Mucosa of gallbladder (tissue), 1 donor: ENCODE measurements around the gene DSE. TPM values are rescaled to one million over a fixed set of nuclear protein-coding genes. Genes with fewer than 3 reads are reported as not detected.

Experiments
- DNase-seq: peaks from one replicate; pipeline ENCODE4 v3.0.0-alpha.2; 2020; ENCODE audit warnings: low spot score
- total RNA-seq: library from RNA; stranded (reverse); gene quantifications from one replicate; pipeline ENCODE4 v1.2.1, GENCODE V29; 2021
- donor health status: DM: no; HTN: no; CAD: no.

Gene DSE
- total RNA-seq, 1 donor from 2014 or later, result 24.9 TPM

DNA sequence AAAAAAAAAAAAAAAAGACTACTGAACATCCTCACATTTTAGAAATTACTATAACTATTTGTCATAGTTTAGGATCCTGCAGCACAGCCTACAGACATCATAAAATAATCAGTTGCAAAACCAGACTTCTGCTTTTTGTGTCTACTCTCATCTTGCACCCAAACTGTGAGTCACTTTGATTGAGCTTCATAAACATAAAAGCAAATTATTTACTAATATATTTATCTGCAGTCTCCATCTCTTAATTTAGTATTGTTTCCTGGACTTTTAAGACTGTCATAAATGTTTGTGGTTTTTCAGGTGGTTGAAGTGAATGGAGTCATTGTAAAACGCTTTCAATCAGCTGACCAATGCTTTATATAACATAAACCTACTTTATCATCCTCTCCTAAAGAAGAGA is 75.7 kb downstream of the DSE start:
- no peak for DNase-seq

DNA sequence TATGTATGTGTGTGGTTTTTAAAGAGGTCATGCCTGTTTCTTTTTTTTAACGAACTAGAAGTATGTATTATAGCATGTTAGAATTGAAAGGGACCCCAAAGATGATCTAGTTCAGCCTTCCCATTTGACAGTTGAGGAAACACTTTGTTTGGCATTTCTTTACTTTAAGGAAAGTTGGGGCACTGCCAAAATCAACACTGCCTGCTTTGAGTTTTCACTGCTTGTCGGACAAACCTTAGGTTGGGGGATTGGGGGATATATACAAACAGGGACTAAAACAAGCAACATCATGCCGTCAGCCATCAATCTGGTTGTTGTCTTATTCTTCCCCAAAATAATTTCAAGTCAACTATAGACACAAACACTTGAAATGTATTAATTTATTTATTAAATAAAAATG is 76.3 kb downstream of the DSE start:
- no peak for DNase-seq

DNA sequence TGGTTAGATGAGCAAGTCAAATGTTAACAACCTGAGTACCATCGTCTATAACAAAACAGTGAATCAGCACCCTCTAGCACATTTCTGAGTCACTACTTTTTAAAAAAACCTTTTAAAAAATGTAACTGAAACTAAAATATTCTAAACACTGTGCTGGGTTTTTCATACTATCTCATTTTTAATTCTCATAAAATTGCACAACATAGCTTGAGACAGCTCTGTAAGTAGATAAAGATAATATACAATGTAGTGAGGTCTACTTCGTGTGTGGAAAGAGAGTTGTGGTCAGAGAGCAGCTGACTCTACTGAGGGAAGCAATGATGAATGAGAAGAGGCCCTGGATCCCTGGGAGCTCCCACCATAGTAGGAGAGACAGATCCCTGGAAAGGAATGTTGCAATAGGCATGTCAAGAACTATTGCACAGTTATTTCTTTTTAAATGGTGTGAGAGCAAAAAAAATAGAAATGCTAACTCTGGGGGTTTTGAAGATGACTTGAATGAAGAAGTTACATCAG is 76.8 kb downstream of the DSE start:
- no peak for DNase-seq

DNA sequence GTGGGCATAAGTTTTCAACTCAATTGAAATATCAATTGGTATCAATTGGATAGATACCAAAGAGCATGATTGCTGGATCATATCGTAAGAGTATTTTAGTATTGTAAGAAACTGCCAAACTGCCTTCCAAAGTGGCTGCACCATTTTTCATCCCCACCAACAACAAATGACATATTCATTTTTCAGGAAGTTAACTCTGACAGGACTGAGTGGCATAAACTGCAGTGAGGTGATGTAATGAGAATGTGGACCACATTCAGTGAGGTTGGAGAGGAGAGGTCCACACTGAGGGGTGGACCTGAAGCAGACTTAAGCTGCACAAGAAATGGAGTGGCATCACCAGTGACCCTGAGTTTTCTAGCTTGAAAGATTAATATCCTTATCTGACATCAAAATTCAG is 78.8 kb downstream of the DSE start:
- no peak for DNase-seq

DNA sequence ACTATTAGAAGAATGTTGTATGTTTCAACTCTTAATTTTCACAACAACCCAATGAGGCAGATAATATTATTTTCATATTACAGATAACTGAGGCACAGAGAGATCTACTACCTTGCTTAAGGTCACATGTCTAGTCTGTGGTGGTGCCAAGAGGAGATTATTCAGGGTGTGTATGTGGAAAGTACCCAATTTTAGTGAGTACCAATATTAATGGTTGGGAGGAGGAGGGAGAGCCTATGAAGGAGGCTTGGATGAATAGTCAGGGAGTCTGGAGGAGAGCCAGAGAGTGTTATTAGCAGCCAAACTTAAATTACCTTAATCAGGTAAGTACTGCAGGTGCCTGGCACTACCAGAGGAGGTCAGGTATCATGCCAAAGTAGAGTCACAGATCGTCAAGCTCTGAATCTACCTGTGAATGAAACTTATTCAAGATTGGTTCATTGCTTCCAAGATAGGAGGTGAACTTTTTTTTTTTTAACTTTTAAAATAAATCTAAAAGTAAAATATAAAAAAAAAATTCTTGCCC is 79.5 kb downstream of the DSE start:
- DNase-seq, result no peak

DNA sequence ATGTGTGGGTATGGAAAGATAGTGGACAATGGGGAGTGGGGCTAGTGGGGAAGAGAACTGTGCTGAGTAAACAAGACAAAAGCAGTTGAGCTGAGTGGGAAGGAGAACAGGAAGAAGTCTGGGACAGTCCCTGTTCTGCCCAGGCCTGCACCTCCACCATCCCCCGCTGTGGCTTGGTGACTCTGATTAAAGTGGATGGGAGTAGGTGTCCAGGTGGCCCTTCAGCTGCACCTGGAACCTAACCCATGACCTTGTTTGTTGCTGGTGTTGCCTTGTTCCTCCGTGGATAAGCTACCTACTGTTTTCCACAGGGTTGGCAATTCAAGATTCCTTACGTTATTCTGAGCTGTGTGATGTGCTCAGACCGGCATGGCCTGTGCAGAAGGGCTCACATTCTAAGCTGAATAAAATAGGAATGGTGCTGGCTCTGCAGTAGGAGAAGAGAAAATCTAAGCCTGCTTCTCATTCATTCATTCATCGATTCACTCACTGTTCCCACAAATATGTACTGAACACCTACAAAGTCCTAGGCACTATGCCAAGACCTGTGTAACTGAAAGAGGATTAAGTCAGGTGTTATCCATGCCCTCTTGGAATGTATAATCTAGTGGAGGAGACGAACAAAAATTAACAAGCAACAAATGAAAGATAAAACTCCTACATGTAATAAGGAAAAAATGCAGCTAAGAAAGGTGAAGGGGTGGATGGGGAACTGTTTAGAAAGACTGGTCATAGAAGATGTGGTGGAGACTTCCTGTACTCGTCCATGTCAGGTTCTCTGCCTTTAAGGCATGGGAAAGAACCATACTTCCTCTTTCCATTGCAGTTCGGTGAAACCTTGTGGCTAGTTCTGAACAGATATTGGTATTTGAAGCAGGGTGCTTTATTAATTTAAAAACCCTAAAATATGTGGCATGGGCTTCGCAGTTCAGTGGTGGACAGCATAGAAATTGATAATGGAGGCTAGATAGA is 80.3 kb downstream of the DSE start:
- no peak for DNase-seq

DNA sequence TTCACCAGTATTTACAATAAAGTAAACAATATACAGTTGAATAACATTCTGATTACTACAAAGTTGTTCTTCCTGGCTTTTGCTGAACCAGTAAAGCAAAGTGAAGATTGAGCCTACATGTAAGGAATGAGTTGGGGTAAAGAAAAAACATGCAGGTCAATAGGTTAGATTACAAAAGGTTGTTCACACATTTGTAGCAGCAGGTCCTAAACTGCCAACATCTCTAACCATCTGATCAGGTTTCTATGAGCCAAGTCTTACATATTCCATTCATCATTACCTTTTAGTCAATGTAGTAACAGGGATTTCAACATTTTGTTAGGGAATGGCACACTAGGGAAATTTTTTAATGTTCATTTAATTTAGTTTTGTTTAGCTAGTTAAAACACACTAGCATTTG is 81.2 kb downstream of the DSE start:
- no peak for DNase-seq

DNA sequence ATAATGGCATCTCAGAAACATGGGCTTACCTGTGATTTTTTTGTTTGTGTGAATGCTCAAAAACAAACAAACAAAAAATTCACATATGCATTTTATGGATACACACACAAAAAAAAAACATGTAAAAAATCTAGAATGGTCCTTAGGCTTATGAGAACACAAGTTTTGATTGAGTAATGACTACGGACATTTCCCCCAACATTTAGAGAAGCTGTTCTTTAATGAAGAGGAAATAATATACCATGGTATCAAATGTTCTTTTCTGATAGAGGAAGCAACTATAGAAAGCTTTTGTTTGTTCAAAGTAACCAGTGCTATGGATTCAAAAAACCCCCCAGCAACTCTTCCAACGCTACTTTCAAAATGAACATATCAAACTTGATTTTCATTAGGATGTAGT is 81.8 kb downstream of the DSE start:
- DNase-seq, result no peak

DNA sequence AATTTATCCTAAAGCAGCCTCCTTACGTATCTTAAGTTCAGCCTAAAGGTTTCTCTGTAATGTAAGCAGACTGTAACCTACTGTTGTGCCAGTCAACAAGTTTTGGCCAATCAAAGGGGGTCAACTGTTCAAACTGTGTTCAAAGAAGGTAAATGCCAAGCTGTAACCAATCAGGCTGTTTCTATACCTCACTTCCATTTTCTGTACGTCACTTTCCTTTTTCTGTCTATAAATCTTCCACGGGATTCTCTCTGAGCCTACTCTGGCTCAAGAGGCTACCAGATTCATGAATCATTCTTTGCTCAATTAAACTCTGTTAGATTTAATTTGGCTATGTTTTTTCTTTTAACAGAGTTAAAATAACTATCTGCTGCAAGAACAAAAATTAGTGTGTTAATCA is 85.4 kb downstream of the DSE start:
- DNase-seq, result no peak

DNA sequence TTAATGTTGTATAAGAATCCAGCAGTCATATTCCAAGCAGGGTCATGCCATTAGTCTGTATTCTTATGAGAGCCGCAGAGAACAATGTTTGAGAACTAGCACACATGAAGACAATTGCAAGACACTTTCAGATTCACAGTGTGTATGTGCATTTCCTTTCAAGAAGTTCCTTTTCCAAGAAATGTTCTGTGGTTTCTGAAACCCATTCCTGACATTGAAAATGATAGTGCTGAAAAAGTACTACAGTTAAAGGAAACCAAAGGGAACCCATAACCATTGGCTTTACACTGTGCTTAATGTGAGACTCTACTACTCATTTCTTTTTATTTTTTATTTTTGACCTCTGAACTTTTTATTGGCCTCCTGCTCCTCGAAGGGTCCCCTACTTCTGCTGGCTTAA is 86.2 kb downstream of the DSE start:
- no peak for DNase-seq

DNA sequence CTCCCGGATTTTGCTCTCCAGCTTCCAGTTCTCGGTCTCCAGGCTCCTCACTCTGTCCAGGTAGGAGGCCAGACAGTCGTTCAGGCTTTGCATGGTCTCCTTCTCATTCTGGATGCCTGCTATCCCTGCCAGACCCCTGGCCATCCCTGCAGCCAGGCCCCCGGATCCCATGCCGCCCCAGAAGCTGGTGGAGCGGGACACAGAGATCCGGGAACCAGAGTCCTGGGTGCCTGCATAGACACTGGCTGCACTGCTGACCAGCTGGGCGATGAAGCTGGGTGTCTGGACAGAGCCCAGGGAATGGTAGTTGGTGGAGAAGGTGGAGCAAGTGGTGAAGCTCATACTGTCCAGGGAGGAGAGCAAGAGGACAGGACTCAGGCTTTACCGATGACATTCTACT is 87.5 kb downstream of the DSE start:
- DNase-seq, result no peak

DNA sequence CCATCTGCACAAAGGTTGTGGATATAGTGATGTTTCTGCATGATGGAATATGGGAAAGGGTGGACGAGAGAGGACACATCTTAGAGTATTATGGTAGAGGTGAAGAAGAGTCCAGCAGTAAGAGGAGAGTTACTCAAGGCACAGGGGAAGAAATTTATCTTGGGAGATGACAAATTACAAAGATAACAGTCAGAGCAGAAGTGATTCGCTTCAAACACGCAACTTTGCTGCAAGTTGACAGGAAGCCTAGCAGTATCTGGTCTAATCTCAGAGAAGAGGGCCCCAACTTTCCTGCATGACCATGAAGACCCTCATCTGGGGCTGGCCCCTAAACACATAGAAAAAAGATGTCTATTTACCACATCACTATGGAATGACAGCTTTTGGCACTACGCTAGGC is 89.2 kb downstream of the DSE start:
- no peak for DNase-seq

DNA sequence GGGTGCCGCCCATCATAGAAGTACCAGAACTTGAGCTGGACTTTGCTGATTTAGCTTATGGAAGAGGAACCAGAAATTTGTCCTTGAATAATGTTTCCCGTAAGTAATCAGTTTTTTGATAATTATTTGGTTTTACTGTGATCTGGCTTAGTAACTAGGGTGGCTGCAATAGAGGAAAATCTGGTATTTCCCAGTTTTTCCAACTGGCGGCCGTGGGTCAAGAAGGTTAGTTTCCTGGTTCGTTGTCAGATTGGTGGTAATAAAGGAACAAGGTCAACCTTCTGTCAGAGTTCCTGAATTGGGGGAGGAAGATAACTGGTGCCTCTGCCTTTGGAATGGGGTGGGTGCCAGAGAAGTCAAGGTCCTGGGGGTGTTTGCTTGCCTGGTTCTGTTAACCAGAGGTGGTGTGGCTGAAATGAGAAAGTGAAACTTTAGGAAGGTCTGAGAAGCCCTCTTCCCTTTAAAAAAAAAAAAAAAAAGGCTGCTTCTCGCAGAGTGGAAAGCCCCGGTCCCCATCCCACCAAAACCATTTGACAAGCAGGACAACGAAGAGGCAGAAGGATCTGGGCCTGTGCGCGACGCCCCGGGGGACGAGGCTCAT is 90.7 kb downstream of the DSE start, which contains the start of gene CALHM6:
CALHM6 (plus strand) TSS at position 45 of the 601 bp plus-strand sequence; CDS start at position 600, 555 bp downstream.
- no peak for DNase-seq

DNA sequence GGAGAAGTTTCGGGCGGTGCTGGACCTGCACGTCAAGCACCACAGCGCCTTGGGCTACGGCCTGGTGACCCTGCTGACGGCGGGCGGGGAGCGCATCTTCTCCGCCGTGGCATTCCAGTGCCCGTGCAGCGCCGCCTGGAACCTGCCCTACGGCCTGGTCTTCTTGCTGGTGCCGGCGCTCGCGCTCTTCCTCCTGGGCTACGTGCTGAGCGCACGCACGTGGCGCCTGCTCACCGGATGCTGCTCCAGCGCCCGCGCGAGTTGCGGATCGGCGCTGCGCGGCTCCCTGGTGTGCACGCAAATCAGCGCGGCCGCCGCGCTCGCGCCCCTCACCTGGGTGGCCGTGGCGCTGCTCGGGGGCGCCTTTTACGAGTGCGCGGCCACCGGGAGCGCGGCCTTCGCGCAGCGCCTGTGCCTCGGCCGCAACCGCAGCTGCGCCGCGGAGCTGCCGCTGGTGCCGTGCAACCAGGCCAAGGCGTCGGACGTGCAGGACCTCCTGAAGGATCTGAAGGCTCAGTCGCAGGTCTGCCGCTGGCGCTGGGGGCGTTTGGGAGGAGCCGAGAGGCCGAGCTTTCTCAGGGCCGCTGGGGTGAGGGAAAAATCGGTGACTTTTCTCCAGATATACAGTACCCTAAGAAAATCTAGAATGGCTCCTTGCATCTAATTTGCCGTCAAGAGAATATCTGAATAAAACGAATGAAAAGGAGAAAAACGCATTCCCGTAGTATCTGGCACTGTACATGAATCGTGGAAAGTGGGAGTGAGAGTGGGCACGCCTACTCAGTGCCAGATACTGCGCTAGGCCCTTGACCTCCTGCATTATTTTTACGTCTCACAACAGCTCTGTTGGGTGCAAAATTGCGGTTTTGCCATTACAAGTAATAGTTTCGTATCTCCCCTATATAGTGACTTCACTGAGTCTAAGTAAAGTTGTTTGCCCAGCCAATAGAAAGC is 91.5 kb downstream of the DSE start:
- no peak for DNase-seq

DNA sequence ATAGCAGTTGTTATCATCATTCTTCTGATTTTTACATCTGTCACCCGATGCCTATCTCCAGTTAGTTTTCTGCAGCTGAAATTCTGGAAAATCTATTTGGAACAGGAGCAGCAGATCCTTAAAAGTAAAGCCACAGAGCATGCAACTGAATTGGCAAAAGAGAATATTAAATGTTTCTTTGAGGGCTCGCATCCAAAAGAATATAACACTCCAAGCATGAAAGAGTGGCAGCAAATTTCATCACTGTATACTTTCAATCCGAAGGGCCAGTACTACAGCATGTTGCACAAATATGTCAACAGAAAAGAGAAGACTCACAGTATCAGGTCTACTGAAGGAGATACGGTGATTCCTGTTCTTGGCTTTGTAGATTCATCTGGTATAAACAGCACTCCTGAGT is 92.6 kb downstream of the DSE start:
- DNase-seq, result no peak

DNA sequence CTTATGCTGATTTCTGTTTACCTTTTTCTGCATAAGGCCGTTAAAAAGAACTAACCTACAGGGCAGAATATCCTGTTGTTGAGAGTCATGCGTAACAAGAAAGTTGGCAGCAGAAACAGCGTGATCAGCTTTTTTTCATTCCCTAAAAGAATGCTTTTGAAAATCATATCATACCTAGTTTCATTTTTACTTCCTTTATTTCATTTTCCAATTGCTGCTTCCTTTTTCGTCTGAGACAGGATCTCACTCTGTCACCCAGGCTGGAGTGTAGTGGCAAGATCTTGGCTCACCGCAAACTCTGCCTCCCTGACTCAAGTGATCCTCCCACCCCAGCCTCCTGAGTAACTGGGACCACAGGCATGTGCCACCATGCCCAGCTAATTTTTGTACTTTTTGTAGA is 94.5 kb downstream of the DSE start:
- no peak for DNase-seq

DNA sequence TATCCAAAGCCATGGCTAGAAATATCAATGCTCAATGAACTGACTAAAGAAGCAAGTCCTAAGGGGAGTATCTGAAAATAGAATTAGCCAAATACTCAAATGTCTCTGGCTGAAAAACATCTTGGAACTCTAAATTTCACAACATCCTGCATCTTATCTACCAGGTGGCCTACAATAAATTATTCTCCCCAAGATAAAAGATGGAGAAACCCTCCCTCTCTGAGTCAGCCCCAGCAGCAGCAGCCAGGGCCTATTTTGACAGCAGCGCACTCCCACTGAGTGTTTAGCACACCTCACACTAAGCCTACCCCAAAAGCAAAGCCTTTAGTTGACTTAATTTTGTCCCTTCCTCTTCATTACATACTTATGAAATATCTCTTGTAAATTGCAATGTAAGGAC is 96.3 kb downstream of the DSE start:
- no peak for DNase-seq

DNA sequence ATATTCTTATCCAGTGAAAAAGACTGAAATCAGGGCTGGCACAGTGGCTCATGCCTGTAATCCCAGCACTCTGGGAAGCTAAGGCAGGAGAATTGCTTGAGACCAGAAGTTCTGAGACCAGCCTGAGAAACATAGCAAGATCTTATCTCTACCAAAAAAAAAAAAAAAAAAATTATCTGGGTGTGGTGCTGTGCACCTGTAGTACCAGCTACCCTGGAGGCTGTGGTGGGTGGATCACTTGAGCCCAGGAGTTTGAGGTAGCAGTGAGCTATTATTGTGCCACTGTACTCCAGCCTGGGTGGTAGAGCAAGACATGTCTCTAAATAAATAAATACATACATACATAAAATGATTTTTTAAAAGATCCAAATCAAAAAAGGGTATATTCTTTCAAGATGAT is 96.8 kb downstream of the DSE start:
- DNase-seq, result no peak

DNA sequence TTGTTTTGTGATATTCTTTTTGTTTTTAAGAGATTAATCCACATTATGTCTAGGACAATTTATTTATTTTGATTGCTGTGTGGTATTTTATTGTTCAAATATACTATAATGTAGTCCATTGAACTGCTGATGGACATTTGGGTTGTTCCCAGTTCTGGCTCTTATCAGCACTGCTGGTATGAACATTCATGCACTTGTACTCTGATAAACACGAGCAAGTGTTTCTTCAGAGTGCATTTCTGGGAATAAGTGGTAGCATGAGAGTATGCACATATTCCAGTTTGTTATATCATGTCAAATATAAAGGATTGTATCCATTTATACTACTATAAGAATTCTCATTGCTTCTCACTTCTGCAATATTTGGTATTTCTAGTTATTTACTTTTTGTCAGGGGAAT is 97.5 kb downstream of the DSE start:
- DNase-seq, result no peak

DNA sequence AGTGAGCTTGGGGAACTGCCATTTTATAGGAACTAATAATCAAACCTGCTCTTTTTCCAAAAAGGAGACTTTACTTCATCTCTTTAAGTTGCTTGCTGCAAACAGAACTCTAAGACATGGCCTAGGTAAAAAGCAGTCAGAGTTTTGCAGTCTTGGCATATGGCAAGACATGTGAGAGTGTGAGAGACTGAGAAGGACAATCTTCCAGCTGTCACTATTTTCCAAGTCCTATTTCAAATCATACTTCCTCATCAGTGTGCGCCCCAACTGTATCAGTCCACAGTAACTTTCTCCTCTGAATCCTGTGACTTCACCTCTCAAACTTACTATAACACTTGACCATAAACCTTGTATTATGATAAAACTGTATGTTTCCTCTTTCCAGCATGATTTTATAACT is 100.8 kb downstream of the DSE start:
- DNase-seq, result no peak

DNA sequence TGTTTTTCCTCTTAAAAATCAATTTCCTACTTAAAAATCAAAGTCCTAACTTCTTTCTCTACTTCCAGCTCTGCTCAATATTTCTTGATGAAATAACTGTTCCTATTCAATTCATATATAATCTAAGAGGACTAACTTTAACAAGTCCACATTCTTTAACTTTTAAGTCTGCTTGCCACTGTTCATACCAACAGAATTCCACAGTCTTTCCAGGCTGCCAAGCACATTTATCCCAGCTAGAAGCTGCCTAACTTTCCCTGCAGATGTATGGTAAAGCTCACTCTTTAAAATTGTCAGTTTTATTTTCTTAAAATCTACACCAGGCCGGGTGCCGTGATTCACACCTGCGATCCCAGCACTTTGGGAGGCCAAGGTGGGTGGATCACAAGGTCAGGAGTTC is 102.0 kb downstream of the DSE start:
- DNase-seq, result no peak

DNA sequence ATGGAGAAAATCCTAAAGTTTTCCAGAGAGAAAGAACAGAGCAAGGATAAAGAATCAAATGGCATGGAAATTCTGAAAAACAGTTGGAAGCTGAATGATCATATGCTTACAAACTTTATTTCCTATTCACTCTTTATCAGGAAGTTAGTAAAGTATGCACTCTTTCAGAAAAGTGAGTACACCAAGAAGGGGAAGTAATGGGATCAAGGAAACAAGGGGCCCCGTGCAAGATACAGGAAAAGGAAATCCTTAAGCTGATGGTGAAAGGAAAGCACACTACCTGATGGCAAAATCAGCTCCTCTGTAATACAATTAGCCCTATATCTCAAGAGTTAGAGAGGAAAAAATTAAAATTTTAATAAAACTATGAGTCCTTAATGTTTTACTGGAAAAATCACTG is 104.4 kb downstream of the DSE start:
- DNase-seq, result no peak
